Activated CD4-positive, alpha-beta T cell treated with anti-CD3 and anti-CD28 coated beads, Interleukin-2, amount 50 U/mL, for 24 hours (primary cell): Measurements from ENCODE around the gene RABGGTA.
"Not testable (repeated sequence)": the region's sequence is repeated elsewhere in the genome, so short reads cannot be mapped to it uniquely, and the experiment has no call there.

ENCODE experiments used
- DNase-seq, 2 donors: peaks; one replicate each; pipeline ENCODE4 v3.0.0-alpha.2; 2020; ENCODE audit warnings: low read depth in 1 of 2, low spot score in 1 of 2

The RABGGTA gene

GRCh38 chr14:24219521-24219920, 51.9 kb downstream of the RABGGTA start:
- no peak for DNase-seq

- no peak for DNase-seq
Measured at GRCh38 chr14:24219080-24219479, 52.3 kb downstream of the RABGGTA start.

GRCh38 chr14:24216876-24217275, 54.5 kb downstream of the RABGGTA start:
- not testable (repeated sequence) for DNase-seq

GRCh38 chr14:24216345-24216699, 55.1 kb downstream of the RABGGTA start:
- no peak for DNase-seq
